Measurements from ENCODE around the gene DDC.

- no peak for TF ChIP-seq CTCF (IDR thresholded peaks at IDR 0.05; ENCODE audit: low read depth, low read length, poor library complexity, severe bottlenecking)
- no peak for TF ChIP-seq EZH2phosphoT487 (IDR thresholded peaks at IDR 0.05; ENCODE audit: borderline replicate concordance, low read length)
Observed at GRCh38 chr7:50584386-50584785, 19.2 kb upstream of the DDC start.
